K562 (cell line): ENCODE measurements around the gene SCN1B. TPM values are rescaled to one million over a fixed set of nuclear protein-coding genes. Genes with fewer than 3 reads are reported as not detected.

ENCODE experiments used
- ATAC-seq: fragments of 200-7000 bp; cut with Tn5 transposase; 3 replicates; pipeline ENCODE4 v1.9.1; 2020; ENCODE audit warnings: moderate library complexity
- BruUV-seq: library from RNA; stranded (reverse); fragments of 400-500 nt; replicated peaks from 2 replicates; lab custom pipeline; 2021; lab: Mats Ljungman, UMichigan
- CTCF ChIA-PET: fragments of 300-600 bp; formaldehyde crosslinking; extraction: SDS; loops from one replicate; lab custom pipeline; 2021; ENCODE audit warnings: low intra/inter-chr PET ratio; lab: Yijun Ruan, JAX
- POLR2A ChIA-PET: fragments of 300-600, 350-650 bp; sonication (Branson Sonifier 250); formaldehyde crosslinking; extraction: SDS; loops from one replicate; lab custom pipeline; 2021; ENCODE audit warnings: antibody characterized with exemption, inconsistent platforms; lab: Yijun Ruan, JAX
- DNase-seq, 4 experiments: peaks; one replicate each; pipeline versions ENCODE4 v3.0.0 to v3.0.0-alpha.2; 2011 to 2018; ENCODE audit warnings: low spot score in 3 of 4, mixed read lengths in 3 of 4; ENCODE audit errors: extremely low read depth in 1 of 4
- FAIRE-seq: peaks from 2 replicates; lab custom pipeline; 2011; peaks lifted over from hg19 to GRCh38; lab: Jason Lieb, UNC
- H2AFZ ChIP-seq: 2 replicates; pipeline ENCODE4 v1.6.0; 2011; ENCODE audit warnings: low read depth, low read length, control low read depth, inconsistent platforms
- H3K27ac ChIP-seq: fragments of 200-600 bp; 3 replicates; pipeline ENCODE4 v1.8.0; 2011; ENCODE audit warnings: low read depth, mild to moderate bottlenecking, control low read depth, inconsistent platforms, low read length, moderate library complexity, mixed read lengths; ENCODE audit errors: extremely low read depth
- H3K27me3 ChIP-seq, 2 experiments: fragments of 300-600 bp in 1 of 2; 2 replicates in 1 of 2; 3 replicates in 1 of 2; pipeline versions ENCODE4 v1.6.0 to v1.8.0; 2011; ENCODE audit warnings: inconsistent platforms in 2 of 2, low read length in 2 of 2, mild to moderate bottlenecking in 1 of 2, mixed read lengths in 1 of 2, moderate library complexity in 1 of 2; ENCODE audit not compliant: control insufficient read depth in 2 of 2, insufficient read depth in 2 of 2
- H3K36me3 ChIP-seq: fragments of 300-600 bp; 3 replicates; pipeline ENCODE4 v1.8.0; 2011; ENCODE audit warnings: mild to moderate bottlenecking, low read length, inconsistent platforms; ENCODE audit not compliant: control insufficient read depth, insufficient read depth
- H3K4me1 ChIP-seq, 2 experiments: fragments of 200-600 bp in 1 of 2; replicated peaks in 1 of 2; 2 replicates in 1 of 2; 3 replicates in 1 of 2; pipeline versions ENCODE4 v1.5.1 to v1.8.0; 2011; ENCODE audit warnings: inconsistent platforms in 2 of 2, low read length in 2 of 2, mild to moderate bottlenecking in 1 of 2, mixed read lengths in 1 of 2, moderate library complexity in 1 of 2; ENCODE audit not compliant: control insufficient read depth in 2 of 2, insufficient read depth in 2 of 2
- H3K4me2 ChIP-seq: 2 replicates; pipeline ENCODE4 v1.6.1; 2011; ENCODE audit warnings: low read length, control low read depth, inconsistent platforms, mixed read lengths; ENCODE audit not compliant: insufficient read depth
- H3K4me3 ChIP-seq: fragments of 200-600 bp; sonication (generic), shearing (Covaris generic); 2 replicates; pipeline ENCODE4 v1.5.1; 2016; ENCODE audit warnings: control low read depth, inconsistent platforms
- H3K79me2 ChIP-seq: fragments of 200-600 bp; 3 replicates; pipeline ENCODE4 v1.8.0; 2011; ENCODE audit warnings: low read length, inconsistent platforms; ENCODE audit not compliant: control insufficient read depth, insufficient read depth
- H3K9ac ChIP-seq, 2 experiments: 2 replicates each; pipeline versions ENCODE4 v1.6.0 to v1.6.1; 2011; ENCODE audit warnings: low read depth in 2 of 2, low read length in 2 of 2, control low read depth in 1 of 2, inconsistent platforms in 1 of 2, mild to moderate bottlenecking in 1 of 2, mixed read lengths in 1 of 2; ENCODE audit not compliant: insufficient read depth in 1 of 2
- H3K9me1 ChIP-seq: one replicate; pipeline ENCODE4 v1.6.0; 2011; ENCODE audit warnings: inconsistent platforms, mild to moderate bottlenecking, low read length, moderate library complexity; ENCODE audit not compliant: control insufficient read depth, insufficient read depth
- H3K9me3 ChIP-seq: replicated peaks from 2 replicates; pipeline ENCODE4 v1.5.1; 2011; ENCODE audit warnings: low read depth, low read length, inconsistent platforms; ENCODE audit not compliant: control insufficient read depth, insufficient read depth
- H4K20me1 ChIP-seq: replicated peaks from 2 replicates; pipeline ENCODE4 v1.6.1; 2011; ENCODE audit warnings: low read length, inconsistent platforms, mixed read lengths; ENCODE audit not compliant: control insufficient read depth, insufficient read depth
- BHLHE40 ChIP-seq: IDR thresholded peaks from 2 replicates; pipeline ENCODE4 v1.6.1; 2011; ENCODE audit warnings: low read length, improper control_type of control experiment
- DMBX1 ChIP-seq: fragments of 250-450 bp; sonication (Bioruptor Pico); IDR thresholded peaks from 2 replicates; pipeline ENCODE4 v1.8.0; 2022; ENCODE audit warnings: inconsistent platforms, mild to moderate bottlenecking, moderate library complexity, borderline replicate concordance
- PML ChIP-seq: IDR thresholded peaks from 2 replicates; pipeline ENCODE4 v1.6.1; 2012; ENCODE audit warnings: low read length, inconsistent platforms
- POLR2AphosphoS5 ChIP-seq: IDR thresholded peaks from 2 replicates; pipeline ENCODE4 v1.6.1; 2011; ENCODE audit warnings: mild to moderate bottlenecking, low read depth, low read length, moderate library complexity; ENCODE audit not compliant: control insufficient read depth, insufficient read depth
- SIX5 ChIP-seq, 2 experiments: IDR thresholded peaks; 2 replicates each; pipeline ENCODE4 v1.6.1; 2011; ENCODE audit warnings: low read length in 2 of 2, borderline replicate concordance in 1 of 2, low read depth in 1 of 2, mild to moderate bottlenecking in 1 of 2, moderate library complexity in 1 of 2; ENCODE audit not compliant: insufficient read depth in 1 of 2
- TFAM ChIP-seq: fragments of 250-450 bp; sonication (Bioruptor Pico); conservative IDR thresholded peaks from 2 replicates; pipeline ENCODE4 v1.5.0; 2021; ENCODE audit warnings: mild to moderate bottlenecking, moderate library complexity
- ZNF239 ChIP-seq: fragments of 250-450 bp; sonication (Bioruptor Pico); IDR thresholded peaks from 2 replicates; pipeline ENCODE4 v1.4.0; 2020; ENCODE audit warnings: mild to moderate bottlenecking
- ZNF780A ChIP-seq: fragments of 250-450 bp; sonication (Bioruptor Pico); IDR thresholded peaks from 2 replicates; pipeline ENCODE4 v1.5.0; 2021; ENCODE audit warnings: mild to moderate bottlenecking
- ZNF785 ChIP-seq: fragments of 250-450 bp; sonication (Bioruptor Pico); IDR thresholded peaks from 2 replicates; pipeline ENCODE4 v1.4.0; 2020; ENCODE audit warnings: mild to moderate bottlenecking
- WGBS: fragments of 100-300 bp; shearing (Covaris generic); methylation state at CpG from one replicate; pipeline ENCODE4 v1.1.6; 2016; ENCODE audit warnings: low coverage, mixed read lengths; ENCODE audit not compliant: insufficient coverage; ENCODE audit errors: missing lambda C conversion rate; 5-methylcytosine and 5-hydroxymethylcytosine counted together
- in situ Hi-C: fragments of 300-500 bp; cut with MboI; formaldehyde crosslinking; loops from 4 replicates; pipeline ENCODE4 v1.15.0; 2018; ENCODE audit warnings: inconsistent platforms, mixed read lengths
- intact Hi-C: fragments of 100-400 bp; cut with micrococcal nuclease; formaldehyde crosslinking; loops from 2 replicates; pipeline ENCODE4 v1.14.2; 2022
- polyA plus RNA-seq, 8 experiments: library from polyadenylated mRNA; depleted of rRNA in 4 of 8; stranded (reverse) in 5 of 8; unstranded in 3 of 8; fragments of >200 nt; fragmentation: Nextera tagmentation in 2 of 8; fragmentation: Illumina TruSeq in 1 of 8; extraction: Ambion mirVana in 2 of 8; extraction: Trizol in 1 of 8; gene quantifications; 2 replicates each; pipeline versions ENCODE4 v1.2.1 to v1.2.3, GENCODE V29; 2011 to 2014; ENCODE audit warnings: inconsistent platforms in 1 of 8, missing spikeins in 1 of 8
- total RNA-seq, 7 experiments: library from RNA; depleted of rRNA in 6 of 7; stranded (reverse); fragments of >200 nt in 6 of 7; fragmentation: Illumina TruSeq in 2 of 7; extraction: Trizol in 2 of 7; gene quantifications; 2 replicates each; pipeline versions ENCODE4 v1.2.1 to v1.2.3, GENCODE V29; 2011 to 2021; ENCODE audit warnings: low replicate concordance in 1 of 7
- TF ChIP-seq, protein P1 (sequence below): sonication (generic); formaldehyde crosslinking; IDR thresholded peaks from 2 replicates; pipeline ENCODE4 v1.8.0; 2022; ENCODE audit warnings: mild to moderate bottlenecking, low read depth, missing genetic modification reagents

The SCN1B gene
- total and polyA plus RNA-seq, 9 of the 15 experiments (the other 6 are each of a cell fraction or from before 2014, with no cell fraction given), result 0.03 to 2.5 (median 0.91) TPM

- Histone ChIP-seq H3K79me2 (no peaks in the 10 kb centered on the region), H3K9ac (no peak overlapping the region), H2AFZ (no peak overlapping the region), H3K4me1 (peaks cover 5 to 9% of the 10 kb centered on the region in 2 experiments; a peak in 3 of 5 replicates), H4K20me1 (no peaks in the 10 kb centered on the region), H3K36me3 (no peaks in the 10 kb centered on the region), H3K4me3 (no peak overlapping the region), H3K4me2 (no peak overlapping the region), H3K27me3 (no peaks in the 10 kb centered on the region; a peak in 1 of 5 replicates), H3K27ac (no peak overlapping the region), H3K9me1 (no peaks in the 10 kb centered on the region), H3K9me3 (peaks cover 5% of the 10 kb centered on the region; the same call in 1 of the 2 replicates)
- in situ Hi-C loops, result loop anchor here (5.0 kb wide), 1 partner anchor 61 kb away; no protein-coding TSS in a partner anchor
- 66% methylated on average over 14 of the region's 15 CpGs for WGBS
- intact Hi-C loops, result no loop called here
- TF ChIP-seq PML (no peak), ZNF780A (no peak), ZNF785 (CRISPR knock-in tag) (no peak), POLR2AphosphoS5 (no peak), SIX5 (IDR thresholded peaks at IDR 0.05; ENCODE audit: borderline replicate concordance in 1 of 2, insufficient read depth in 1 of 2, low read depth in 1 of 2, low read length in 2 of 2) (no peak), TFAM (CRISPR knock-in tag) (no peak), ZNF239 (CRISPR knock-in tag) (no peak), BHLHE40 (no peak), DMBX1 (no peak)
- TF ChIP-seq, protein P1, sequence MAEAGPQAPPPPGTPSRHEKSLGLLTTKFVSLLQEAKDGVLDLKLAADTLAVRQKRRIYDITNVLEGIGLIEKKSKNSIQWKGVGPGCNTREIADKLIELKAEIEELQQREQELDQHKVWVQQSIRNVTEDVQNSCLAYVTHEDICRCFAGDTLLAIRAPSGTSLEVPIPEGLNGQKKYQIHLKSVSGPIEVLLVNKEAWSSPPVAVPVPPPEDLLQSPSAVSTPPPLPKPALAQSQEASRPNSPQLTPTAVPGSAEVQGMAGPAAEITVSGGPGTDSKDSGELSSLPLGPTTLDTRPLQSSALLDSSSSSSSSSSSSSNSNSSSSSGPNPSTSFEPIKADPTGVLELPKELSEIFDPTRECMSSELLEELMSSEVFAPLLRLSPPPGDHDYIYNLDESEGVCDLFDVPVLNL (CRISPR knock-in tag), result no peak
- no TSS peak for BruUV-seq
- DNase-seq (no peak), ATAC-seq (no peak), FAIRE-seq (no peak)
- ChIA-PET CTCF (no interaction called here), POLR2A (interaction anchor here (0.6 to 0.9 kb wide), 2 partner anchors 16 to 92 kb away, joined by 3 read pairs; no protein-coding TSS in a partner anchor)
Measured at GRCh38 chr19:35066121-35066520, 35.9 kb downstream of the SCN1B start.
